NCI-H510A treated with DMSO at 0.1 percent for 48 hours (cell line): ENCODE results near the gene B3GNT9.

ENCODE experiments used
- DNase-seq: peaks from one replicate; lab custom pipeline; 2025; lab: John Stamatoyannopoulos, UW

Gene B3GNT9

GRCh38 chr16:67150833-67151396 lies at the start of gene B3GNT9:
B3GNT9 (minus strand) TSS chr16:67150998; CDS start chr16:67150485, 513 bp downstream.
- DNase-seq, result peak; percentile 30

DNA sequence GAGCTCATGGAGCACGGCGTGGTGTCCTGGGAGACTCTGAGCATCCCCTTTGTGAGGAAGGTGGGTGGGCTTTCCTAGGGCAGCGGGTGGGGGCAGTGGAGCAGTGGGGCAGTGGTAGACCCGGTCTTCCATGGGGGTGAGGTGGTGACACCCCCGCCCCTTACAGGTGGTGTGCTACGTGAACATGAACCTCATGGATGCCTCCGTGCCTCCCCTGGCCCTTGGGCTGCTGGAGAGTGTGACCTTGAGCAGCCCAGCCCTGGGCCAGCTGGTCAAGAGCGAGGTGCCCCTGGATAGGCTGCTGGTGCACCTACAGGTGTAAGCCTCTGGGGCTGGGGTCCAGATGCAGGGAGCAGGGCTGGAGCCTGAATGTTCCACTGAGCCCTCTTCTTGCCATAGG lies 49.7 kb upstream of the B3GNT9 start:
- DNase-seq, result no peak

DNA sequence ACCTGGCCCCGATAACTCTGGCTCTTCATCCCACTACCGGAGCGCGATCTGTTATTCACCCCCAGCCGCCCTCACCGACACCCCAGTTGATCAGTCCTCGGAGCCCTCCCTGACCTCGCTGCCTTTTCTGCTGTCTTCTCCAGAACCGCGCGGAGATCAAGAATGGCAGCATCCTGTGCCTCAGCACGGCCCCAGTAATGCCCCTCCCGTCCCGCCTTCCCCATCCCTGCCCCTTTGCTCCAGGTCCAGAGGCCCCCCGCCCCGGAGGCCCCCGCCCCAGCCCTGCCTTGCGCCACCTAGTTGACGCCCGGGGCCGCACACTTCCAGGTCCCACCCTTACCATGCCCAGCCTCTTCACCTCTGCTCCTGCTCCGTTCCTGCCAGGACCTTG lies 49.0 kb upstream of the B3GNT9 start:
- no peak for DNase-seq

DNA sequence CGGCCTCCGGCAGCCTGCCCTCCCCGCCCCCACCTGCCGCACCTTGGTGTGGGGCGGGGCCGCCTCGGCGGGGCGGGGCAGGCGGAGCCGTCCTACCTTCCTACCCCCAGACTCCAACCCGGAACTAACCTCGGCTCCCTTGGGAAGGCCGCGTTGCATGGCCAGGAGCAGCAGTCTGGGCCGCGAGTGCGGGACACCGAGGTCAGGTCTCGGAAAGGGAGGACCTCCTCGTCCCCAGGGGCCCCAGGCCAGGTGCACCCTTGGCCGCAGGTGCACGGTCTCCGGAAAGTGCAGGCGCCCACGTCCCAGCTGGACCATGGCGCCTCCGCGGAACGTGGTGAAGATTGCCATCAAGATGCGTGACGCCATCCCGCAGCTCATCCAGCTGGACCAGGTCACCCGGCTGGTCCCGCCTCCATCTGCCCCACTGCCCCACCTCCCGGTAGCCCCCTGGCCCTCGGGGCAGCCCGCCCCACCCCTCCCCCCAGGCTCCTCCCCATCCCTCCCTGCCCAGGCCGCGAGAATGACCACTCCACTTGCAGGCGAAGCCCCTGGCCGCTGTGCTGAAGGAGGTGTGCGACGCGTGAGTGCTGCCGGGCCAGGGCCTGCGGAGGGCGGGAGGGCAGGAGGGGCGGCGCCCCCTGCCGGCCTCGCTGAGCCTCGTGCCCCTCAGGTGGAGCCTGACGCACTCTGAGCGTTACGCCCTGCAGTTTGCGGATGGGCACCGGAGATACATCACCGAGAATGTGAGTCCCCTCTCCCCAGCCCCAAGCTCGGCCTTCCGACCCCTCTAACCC lies 48.4 kb upstream of the B3GNT9 start, which contains the start of gene ELMO3:
ELMO3 (plus strand) TSS at position 121 of the 797 bp plus-strand sequence; CDS start at position 317, 196 bp downstream.
- no peak for DNase-seq

DNA sequence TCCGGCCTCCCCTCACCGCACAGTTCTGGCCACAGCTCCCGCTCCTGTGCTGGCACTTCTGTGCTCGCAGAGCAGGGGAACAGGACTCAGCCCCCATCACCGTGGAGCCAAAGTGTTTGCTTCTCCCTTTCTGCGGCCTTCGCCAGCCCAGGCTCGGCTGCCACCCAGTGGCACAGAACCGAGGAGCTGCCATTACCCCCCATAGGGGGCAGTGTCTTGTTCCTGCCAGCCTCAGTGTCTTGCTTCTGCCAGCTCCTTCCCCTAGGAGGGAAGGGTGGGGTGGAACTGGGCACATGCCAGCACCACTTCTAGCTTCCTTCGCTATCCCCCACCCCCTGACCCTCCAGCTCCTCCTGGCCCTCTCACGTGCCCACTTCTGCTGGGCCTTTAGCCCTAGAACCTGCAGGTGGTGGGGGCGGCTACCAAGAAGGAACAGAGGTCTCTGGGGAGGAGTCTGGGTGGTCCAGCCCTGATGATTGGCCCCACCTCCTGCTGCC lies 47.5 kb upstream of the B3GNT9 start:
- no peak for DNase-seq

DNA sequence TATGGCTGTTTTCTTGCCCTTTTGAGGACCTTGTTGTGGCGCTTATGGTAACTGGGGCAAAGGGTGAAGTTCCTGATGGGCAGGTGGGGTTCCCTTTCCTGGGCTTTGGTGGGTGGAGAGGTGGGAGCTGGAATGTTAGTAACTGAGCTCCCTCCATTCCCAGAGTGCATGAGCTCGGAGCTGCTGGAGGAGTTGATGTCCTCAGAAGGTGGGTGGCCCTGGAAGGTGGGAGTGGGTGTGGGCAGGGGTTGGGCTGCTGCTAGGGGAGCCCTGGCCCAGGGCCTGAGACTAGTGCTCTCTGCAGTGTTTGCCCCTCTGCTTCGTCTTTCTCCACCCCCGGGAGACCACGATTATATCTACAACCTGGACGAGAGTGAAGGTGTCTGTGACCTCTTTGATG lies 46.9 kb upstream of the B3GNT9 start:
- DNase-seq, result no peak

DNA sequence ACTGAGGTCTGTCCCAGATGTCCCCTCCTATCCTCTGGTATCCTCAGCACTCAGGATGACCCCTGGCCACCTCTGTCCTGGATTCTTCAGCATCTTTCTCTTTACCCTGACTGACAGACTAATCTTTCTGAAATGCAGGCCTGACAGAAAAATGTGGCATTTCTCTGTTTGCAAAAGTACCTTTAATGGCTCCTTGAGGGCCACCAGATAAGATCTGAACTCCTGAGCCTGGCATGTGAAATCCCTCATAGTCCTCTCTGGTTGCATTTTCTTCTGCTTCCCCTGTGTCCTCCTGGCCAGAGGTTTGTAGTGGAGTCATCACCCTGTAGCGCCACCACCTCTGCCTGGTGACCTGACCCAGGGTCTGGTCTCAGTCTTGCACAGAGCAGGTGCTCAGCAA lies 46.1 kb upstream of the B3GNT9 start:
- DNase-seq, result no peak

- no peak for DNase-seq
These were observed 44.9 kb upstream of the B3GNT9 start for GRCh38 chr16:67195676-67196075.

DNA sequence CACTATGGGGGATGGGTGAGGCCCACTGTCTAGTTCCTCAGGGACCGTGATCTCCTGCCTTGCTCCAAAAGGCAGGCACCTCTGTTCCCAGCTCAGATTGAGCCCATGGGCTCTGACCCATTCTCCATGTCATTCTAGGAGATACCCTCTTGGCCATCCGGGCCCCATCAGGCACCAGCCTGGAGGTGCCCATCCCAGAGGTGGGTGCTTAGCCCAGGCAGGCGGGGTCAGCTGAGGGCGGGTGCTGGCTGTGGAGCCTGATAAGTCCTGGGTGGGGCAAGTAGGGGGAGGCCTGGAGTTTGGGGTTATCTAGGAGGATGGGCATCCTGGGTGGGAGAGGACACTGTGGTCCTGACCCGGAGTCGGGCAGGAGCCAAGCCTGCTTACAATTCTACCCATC lies 43.5 kb upstream of the B3GNT9 start:
- DNase-seq, result no peak

GRCh38 chr16:67193536-67193935 lies 42.7 kb upstream of the B3GNT9 start:
- DNase-seq, result no peak

DNA sequence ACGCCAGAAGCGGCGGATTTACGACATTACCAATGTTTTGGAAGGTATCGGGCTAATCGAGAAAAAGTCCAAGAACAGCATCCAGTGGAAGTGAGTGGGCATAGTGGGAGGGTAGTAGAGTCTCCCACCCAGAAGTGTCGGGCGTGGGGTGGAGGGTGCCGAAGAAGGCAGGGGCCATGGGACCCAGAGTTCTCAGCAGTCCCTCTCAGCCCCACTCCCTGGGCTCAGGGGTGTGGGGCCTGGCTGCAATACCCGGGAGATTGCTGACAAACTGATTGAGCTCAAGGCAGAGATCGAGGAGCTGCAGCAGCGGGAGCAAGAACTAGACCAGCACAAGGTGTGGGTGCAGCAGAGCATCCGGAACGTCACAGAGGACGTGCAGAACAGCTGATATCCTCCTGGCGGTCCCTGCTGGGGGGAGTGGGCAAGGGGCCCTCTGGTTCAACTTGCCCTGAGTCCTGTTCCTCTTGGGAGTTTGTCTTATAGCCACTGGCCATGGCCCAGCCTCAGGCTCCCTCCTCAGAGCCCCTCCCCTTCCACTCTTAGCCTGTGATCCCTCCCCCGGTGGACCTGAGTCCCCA lies 42.1 kb upstream of the B3GNT9 start:
- no peak for DNase-seq

DNA sequence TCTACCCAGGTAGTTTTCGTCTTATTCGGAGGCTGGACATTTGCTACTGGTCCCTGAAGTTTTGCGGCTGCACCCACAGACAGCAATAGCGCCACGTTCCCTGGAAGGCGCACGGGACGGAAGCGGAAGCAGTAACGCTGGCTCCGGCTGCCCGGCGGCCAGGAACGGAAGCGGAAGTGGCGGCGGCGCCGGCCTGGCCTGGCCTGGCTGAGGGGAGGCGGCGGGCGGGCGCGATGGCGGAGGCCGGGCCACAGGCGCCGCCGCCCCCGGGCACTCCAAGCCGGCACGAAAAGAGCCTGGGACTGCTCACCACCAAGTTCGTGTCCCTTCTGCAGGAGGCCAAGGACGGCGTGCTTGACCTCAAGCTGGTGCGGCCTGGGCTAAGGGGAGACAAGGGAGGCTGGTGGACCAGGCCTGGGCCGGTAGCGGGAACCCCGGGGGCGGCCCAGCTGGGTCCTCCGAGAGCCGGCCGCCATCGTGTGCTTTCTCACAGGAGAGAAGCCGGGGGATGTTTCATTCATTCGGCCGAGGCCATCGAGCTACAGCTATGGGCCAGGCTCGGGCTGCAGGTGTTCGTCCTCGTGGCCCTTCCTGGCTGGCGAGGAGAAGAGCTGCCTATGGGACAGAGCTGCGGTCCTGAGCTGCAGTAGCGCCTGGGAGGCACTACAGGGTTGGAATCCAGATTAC lies 41.3 kb upstream of the B3GNT9 start, which contains the start of gene E2F4:
E2F4 (plus strand) TSS at position 161 of the 687 bp plus-strand sequence; CDS start at position 234, 73 bp downstream.
- peak; percentile 76 for DNase-seq

DNA sequence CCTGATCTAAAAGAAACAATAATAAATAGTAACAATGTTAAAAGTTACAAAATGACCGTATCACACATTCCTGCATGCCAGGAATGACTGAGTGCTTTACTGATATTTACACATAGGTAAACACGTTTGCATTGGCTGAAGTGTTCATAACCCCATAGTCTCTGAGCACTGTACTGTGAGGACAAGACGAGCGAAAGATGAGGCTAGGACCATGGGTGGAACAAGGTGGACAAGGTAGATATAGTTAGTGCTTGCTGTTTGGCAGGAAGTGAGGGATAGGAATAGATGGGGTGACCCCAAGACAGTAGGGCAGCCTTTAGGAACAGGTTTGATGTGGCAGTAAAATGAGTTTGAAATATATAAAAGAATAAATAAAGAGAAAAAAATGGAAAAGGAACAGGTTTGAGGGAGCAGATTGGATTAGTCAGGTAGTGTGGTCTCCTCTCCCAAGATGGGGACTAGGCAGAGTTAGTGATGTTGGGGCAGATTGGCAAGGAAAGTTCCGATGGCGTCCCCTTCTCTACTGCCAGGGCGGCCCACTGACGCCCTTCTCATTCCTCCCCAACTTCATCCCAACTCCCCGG lies 40.7 kb upstream of the B3GNT9 start:
- no peak for DNase-seq

GRCh38 chr16:67190448-67191399 lies 39.9 kb upstream of the B3GNT9 start:
- DNase-seq, result no peak

DNA sequence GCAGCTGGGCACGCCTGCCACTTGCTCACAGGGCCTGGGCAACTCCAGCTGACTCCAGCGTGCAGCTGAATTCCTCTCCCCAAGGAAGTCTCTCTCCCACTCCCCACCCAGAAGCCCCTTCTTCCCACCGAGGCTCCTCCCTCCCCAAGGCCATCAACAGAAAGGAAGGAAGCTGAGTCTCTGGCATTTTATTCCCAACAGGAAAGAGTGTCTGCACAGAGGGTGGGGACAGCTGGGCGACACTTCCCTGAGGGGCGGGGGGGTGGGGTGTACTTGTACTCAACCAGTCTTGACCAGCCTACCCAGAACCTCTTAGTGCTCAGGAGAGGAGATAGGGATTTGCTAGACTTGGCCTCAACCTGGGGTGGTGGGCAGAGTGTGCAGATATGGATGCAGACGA lies 39.2 kb upstream of the B3GNT9 start, which contains the start of gene EXOC3L1:
EXOC3L1 (minus strand) TSS at position 96 of the 400 bp plus-strand sequence. CDS start 460 bp downstream, outside the sequence.
- DNase-seq, result no peak

DNA sequence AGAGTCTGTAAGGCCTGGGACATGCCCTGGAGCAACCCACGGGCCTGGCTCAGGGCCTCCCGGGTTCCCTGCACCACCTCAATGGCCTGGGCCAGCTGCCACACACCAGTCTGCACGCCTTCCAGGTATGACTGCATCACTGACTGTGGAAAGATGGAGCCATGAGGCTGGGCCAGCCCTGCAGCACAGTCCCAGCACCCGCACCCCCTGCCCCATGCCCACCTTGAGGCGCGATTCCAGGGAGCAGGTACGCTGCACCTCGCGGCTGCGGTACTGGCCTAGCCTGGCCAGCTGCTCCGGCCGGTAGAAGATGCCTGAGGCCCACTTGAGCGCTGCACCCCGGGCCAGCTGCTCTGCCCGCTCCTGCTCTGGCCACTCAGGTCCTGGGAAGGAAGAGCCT lies 38.0 kb upstream of the B3GNT9 start:
- DNase-seq, result no peak

GRCh38 chr16:67188323-67188722 lies 37.5 kb upstream of the B3GNT9 start:
- DNase-seq, result no peak

GRCh38 chr16:67187175-67187890 lies 36.5 kb upstream of the B3GNT9 start:
- no peak for DNase-seq

DNA sequence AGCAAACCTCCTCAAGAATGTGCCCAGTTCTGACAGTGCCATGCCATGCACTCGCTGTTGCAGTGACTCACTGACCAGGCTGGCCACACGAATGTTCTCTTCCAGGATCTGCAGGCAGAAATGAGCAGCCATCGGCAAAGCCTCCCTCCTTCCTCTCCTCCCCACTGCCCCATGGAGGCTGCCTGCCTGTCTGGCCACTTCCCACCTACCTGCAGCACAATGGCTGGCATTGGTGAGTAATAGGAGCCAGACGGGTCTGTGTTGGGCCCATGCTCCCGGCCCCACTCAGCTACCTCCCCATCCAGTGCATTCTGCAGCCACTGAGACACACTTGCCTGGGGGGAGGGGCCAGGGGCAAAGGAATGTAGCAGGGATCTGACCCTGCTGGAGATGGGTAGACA lies 35.8 kb upstream of the B3GNT9 start:
- DNase-seq, result no peak

DNA sequence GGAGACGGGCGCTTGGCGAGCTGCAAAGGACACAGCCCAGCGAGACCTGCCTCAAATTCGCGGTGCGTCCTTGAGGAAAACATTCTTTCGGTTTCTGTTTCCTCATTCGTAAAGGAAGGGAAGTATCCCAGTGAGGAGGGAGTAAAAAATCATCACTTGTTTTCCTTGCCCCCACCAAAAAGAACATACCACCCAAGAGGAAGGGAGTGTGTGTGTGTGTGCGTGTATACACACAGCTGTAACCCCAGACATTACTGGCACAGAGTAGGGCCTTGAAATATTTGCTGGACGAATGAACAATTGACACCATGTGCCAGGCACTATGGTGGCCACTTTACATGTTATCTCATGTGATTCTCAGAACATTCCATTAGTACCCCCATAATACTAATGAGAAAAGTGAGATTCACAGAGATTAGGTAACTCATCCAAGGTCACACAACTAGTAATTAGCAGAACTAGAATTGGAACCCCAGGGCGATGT lies 34.9 kb upstream of the B3GNT9 start:
- DNase-seq, result no peak
